IPS-18c (cell line): ENCODE results near the gene LGALS9.
"Not testable (repeated sequence)": the region's sequence is repeated elsewhere in the genome, so short reads cannot be mapped to it uniquely, and the experiment has no call there.

Experiments
- H3K4me3 ChIP-seq: 2 replicates; pipeline ENCODE4 v1.7.0; 2013; ENCODE audit warnings: low read depth, mild to moderate bottlenecking, low read length, moderate library complexity; ENCODE audit not compliant: insufficient read depth
- H3K9me3 ChIP-seq: one replicate; pipeline ENCODE4 v1.6.1; 2013; ENCODE audit warnings: mild to moderate bottlenecking, low read length, moderate library complexity; ENCODE audit not compliant: control insufficient read depth, insufficient read depth

Gene LGALS9

DNA sequence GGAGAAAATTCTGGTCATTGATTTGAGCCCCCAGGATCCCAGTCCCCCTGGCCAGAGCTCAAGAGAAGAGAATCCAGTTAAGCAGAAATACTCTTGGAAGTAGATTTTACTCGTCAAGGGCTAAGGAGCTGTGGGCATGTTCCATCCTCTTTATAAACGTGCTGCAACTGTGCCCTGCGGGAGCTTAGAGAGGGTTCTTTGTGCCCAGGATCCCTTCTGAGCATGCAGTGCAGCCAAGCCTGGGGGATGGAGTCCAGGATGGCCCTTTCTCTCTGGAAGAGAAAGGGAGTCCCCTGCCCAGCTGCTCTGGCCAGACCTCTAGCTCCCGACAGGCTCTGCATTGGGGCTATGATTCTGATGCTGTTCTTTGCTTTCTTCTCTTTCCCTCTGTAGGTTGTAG lies 9.5 kb upstream of the LGALS9 start:
- no peak overlapping the region for H3K4me3 ChIP-seq

DNA sequence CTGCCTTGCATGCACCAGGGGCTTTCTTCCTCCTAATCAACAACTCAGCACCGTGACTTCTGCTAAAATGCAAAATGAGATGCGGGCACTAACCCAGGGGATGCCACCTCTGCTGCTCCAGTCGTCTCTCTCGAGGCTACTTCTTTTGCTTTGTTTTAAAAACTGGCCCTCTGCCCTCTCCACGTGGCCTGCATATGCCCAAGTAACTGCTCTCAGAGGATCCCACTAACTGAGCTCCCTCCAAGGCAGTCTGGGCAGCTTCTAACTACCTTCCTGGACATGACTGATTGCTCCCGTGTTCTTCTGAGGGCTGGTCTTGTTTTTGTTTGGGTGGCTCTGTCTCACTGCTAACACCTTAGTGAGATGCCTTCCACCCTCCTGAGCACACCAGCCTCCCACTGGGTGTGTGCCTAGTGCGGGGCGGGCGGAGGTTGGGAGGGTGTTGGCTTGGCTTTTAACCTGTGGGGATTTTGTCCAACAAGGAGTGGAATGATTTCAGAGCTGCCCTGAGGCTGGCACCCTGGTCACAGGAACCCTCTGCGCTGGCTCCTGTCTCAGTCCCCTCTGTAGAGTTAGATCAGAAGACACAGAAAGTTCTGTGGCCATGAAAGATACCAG lies 8.9 kb upstream of the LGALS9 start:
- no peaks in the 10 kb centered on the region for H3K9me3 ChIP-seq
- H3K4me3 ChIP-seq, result no peak overlapping the region

More for the DNA sequence above, 9.5 kb upstream of the LGALS9 start:
- H3K9me3 ChIP-seq, result no peaks in the 10 kb centered on the region

DNA sequence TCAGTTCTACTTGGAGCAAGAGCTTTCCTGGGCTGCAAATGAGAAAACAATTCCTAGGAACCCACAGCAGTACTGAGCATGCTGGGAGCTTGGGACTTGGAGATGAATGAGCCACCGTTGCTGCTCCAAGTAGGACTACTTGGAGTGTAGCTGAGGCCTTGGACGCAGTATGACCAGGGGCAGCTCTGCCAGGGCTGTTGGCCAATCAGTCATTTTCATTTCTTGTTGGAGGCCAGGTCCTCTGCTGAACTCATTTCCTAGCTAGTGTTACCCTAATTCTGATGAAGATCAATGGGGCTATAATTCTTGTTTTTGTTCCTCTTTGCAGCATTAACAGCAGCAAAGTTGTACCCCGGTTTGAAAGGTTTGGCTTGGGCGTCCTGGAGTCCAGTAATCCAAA lies 8.0 kb upstream of the LGALS9 start:
- H3K4me3 ChIP-seq, result no peak overlapping the region
- no peaks in the 10 kb centered on the region for H3K9me3 ChIP-seq

DNA sequence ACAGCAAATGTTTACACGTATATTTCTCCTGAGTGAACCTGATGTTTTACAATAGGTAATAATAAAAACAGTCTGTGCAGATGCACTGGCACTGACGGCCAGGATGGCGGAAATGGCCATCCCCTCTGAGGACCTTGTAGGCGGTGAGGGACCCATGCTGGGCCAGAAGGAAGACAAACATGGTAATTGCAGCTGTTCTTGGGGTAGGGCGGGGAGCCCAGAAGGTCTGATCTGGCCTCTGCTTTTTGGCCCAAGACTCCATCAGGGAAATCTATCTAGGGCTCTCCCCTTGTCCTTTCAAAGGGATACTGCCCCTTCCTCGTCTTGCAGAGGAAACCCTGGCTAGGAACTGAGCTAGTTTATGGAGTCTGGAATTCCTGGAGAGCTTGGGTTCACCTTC lies 7.4 kb upstream of the LGALS9 start:
- H3K9me3 ChIP-seq, result no peaks in the 10 kb centered on the region
- H3K4me3 ChIP-seq, result no peak overlapping the region

DNA sequence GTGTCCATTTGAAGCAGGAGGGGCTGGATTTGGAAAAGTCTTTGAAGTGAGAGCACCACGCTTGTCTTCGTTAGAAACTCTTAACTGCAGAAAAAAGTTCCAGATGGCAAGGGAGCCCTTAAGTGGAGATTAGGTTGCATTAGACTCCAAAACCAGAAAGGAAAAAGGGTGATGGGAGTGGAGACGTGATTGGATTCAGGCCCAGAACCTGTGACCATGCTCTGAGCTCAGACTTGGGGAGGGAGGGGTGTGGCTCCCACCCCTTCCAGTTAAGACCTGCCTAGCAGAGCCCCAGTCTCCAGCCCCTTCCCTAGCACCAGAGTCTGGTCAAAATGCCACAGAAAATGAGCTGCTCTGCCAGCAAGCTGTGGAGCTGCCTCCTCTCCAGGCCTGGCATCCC lies 6.4 kb upstream of the LGALS9 start:
- no peaks in the 10 kb centered on the region for H3K9me3 ChIP-seq
- no peak overlapping the region for H3K4me3 ChIP-seq

DNA sequence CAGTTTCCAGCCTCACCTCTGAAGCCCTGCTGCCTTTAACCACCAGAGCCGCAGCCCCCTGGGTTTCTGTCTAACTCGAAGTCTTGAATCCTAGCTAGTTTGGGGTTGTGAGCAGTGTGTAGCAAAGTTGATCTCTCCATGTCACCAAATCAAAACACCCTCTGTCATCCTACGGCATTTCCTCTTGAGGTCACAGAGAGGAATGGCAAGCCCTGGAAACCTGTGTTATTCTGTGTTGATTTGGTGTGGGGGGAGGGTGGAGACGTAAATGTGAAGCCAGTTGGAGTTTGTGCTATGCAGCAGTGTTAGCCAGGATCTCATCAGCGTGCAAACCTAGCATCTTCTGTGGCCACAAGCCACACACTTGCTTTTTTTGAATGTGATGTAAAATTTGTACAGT lies 5.1 kb upstream of the LGALS9 start:
- H3K9me3 ChIP-seq, result no peaks in the 10 kb centered on the region

DNA sequence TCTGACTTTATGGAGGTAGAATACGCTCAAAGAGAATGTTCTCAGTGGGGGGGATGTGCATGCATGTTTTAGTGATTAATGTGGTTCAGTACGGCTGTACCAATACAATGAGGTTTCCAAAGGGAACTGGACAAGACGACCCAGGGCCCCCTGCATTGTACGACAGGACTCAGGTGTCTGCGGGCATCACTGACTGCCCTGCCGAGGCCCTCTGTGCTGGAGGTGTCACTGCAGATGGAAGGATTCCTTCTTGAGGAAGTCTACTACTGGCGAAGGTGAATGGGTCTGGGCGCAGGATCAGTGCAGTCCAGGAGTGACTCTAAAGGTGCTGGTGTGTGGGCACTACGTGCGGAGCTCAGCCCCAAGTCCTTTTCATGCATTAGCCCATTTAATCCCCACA lies 3.5 kb upstream of the LGALS9 start:
- no peak overlapping the region for H3K4me3 ChIP-seq
- no peaks in the 10 kb centered on the region for H3K9me3 ChIP-seq

More for the DNA sequence above, 5.1 kb upstream of the LGALS9 start:
- H3K4me3 ChIP-seq, result no peak overlapping the region

DNA sequence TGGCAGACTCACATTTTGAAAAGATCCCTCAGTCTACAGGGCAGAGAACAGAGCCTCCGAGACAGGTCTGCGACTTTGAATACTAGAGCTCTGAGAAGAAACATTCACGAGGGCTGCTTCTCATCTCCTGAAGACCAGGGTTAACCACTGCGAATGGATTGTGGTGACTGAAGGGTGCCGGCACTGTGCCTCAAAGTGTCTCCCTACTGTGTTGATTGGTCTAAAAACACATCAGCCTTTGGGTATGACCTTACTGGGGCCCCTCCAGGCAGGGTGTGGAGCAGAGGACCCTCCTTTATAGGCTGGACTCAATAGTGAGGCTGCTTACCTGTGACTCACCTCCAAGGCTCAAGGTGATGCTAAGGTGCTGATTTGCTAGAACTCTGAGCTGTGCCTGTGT lies 2.6 kb upstream of the LGALS9 start:
- peaks cover under 1% of the 10 kb centered on the region for H3K9me3 ChIP-seq
- H3K4me3 ChIP-seq, result no peak overlapping the region

DNA sequence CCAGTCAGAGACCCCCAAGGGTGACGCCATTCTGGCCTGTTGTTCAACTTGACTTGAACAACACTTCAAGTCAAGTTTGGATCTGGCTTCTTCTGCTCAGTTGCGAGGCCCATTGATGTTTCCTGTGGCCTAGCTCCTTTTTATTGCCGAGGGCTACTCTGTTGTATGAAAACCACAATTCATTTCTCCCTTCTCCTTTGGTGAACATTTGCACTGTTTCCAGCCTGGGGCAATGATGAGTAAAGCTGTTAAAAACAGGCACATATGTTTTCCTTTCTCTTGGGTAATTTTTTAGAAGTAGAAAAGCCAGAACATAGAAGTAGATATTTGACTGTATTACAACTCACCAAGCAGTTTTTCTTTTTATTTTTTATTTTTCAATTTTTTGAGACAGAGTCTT lies 1.7 kb upstream of the LGALS9 start:
- H3K4me3 ChIP-seq, H3K9me3 ChIP-seq: not testable (repeated sequence)

DNA sequence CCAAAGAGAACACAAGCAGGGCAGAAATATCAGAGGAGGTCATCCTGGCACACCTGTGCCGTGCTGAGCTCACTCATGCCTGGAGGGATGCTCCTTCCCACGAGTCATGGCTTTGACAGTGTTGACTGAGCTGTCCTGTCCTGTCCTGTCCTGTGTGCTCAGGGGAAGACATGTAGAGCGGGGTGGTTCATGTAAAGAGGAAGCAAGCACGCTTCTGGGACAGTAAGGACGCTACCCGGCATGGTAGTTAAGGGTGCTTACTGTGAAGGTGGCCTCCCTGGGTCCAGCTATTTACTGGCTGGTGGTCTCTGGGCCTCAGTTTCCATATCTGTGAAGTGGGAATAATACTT lies 398 bp downstream of the LGALS9 start:
- no peak overlapping the region for H3K4me3 ChIP-seq
- peaks cover 2% of the 10 kb centered on the region for H3K9me3 ChIP-seq

DNA sequence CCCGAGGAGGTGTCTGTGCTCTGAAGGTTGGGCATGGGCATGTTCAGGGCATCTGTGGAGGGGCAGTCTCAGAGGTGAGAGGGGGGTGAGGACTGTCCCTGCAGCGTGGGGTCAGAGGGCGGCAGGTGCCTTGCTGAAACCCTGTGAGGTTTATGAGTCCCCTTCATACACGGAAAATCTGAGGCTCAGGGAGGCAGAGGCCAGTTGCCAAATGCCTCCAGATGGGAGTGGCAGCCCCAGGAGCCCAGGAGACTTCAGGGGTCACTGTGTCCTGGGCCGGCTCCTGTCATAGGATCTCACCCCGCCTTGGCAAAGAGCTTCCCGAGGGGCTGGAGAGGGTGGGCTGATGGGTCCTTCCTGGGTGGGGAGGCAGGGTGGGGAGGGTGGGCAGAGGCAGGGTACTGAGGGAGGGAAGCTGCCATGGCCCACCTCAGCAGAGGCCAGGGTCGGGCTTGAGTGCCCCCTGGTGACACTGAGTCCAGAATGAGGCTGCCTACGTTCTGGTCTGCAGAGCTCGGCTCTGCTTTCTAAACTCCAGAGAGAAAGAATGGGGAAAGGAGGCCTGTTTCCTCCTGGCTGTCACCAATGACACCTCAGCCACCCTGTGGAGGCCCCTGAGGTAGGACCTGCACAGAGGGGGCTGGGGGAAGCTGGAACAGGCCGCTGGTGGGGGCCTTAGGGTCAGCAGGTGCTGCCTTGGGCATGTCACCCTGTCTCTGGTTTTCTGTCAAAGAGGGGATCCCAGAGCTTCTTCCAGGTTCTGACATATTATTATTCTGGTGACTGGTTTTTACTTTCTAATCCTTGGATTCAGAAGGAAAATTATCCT lies 1.1 kb downstream of the LGALS9 start:
- Histone ChIP-seq H3K4me3 (no peak overlapping the region), H3K9me3 (peaks cover 2% of the 10 kb centered on the region)

DNA sequence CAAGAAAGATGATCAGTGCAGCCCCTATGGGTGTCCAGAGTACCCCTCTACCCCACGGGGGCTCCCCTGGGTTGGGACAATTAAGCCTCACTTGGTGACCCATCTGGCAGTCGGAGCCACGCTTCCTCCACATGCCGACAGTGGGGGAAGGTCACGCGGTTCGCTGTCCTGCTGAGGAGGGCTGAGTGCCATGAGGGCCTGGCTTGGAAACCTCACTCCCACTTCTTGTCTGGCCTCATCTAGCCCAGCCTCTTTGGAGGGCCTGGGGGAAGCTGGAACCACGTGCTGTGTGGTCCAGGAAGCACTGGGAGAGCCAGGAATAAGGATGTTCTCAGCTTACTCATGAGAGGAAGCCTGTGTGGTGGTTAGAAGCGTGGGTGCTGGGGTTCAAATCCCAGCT lies 1.8 kb downstream of the LGALS9 start:
- H3K4me3 ChIP-seq, H3K9me3 ChIP-seq: not testable (repeated sequence)

DNA sequence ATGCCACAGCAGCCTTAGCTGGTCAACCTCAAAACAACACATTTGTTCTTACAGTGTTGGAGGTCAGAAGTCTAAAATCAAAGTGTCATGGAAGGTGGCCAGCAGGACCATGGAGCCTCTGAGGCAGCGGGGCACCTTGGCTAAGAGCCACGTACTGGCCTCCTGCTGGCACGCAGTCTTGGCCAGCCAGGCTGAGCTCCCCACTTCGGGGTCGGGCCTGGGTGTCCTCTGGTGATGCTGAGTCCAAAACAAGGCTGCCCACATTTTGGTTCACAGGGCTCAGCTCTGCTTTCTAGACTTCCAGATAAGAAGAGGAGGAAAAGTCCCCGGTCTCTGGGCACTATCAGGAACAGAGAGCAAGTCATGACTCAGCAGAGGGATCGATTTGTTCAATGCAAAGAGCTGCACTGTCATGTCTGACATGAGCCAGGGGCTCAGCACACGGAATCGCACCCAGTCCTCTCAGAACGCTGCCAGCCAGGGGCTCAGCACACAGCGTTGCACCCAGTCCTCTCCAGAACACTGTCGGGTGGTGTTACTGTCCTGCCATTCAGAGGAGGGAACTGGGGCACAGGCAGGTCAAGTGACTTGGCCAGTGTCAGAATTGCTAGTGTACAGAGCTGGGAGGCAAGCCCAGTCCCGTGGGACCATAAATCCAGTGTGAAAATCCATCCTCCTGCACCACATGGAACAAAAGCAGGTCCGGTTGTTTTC lies 2.5 kb downstream of the LGALS9 start:
- H3K9me3 ChIP-seq, result peaks cover 2% of the 10 kb centered on the region
- no peak overlapping the region for H3K4me3 ChIP-seq

DNA sequence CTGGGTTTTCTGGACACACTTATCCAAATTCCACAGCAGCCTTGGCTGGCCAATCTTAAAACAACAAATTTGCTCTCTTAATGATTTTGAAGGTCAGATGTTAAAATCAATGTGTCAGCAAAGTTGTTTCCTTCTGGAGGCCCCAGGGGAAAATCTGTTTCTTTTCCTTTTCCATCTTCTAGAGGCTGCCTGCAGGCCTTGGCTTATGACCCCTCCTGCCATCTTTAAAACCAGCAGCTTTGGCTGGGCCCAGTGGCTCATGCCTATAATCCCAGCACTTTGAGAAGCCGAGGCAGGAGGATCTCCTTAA lies 3.0 kb downstream of the LGALS9 start:
- Histone ChIP-seq H3K4me3 (no peak overlapping the region), H3K9me3 (peaks cover 2% of the 10 kb centered on the region)

DNA sequence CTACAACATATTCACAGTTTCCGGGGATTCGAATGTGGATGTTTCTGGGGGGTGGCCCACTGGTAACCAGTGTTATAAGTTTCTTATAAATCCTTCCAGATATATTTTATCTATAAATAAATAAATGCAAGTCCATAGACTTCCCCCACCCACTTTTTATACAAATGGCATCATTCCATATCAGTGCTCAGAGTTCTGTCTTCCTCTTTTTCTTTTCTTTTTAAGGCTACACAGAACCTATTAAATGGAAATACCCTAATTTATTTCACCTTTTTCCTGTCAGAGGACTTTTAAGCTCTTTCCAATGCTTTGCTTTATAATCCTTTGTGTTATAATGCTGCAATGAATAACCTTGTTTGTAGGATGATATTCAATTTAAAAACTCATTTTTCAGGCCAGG lies 3.8 kb downstream of the LGALS9 start:
- Histone ChIP-seq H3K9me3 (peaks cover 2% of the 10 kb centered on the region), H3K4me3 (no peak overlapping the region)

DNA sequence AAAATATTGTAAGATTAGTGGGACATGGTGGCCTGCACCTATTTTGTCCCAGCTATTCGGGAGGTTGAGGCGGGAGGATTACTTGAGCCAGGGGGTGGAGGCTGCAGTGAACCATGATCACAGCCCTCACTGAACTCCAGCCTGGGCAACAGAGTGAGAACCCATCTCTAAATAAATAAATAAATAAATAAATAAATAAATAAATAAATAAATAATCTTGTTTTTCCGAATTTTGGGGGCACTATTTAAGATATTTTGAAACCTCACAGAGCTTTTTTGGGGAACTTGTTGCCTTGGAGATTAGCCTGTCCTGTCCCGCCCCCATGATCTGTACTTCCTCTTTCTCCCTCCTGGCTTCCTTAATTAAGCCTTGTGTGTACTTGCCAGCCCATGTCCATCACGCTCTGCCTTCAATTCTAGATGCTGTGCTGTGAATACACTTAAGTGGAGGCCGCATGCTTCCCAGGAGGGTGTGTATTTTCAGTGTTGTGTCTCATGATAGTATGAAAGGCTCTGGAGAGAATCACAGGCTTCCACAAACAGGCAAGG lies 4.4 kb downstream of the LGALS9 start:
- H3K4me3 ChIP-seq, result no peak overlapping the region

DNA sequence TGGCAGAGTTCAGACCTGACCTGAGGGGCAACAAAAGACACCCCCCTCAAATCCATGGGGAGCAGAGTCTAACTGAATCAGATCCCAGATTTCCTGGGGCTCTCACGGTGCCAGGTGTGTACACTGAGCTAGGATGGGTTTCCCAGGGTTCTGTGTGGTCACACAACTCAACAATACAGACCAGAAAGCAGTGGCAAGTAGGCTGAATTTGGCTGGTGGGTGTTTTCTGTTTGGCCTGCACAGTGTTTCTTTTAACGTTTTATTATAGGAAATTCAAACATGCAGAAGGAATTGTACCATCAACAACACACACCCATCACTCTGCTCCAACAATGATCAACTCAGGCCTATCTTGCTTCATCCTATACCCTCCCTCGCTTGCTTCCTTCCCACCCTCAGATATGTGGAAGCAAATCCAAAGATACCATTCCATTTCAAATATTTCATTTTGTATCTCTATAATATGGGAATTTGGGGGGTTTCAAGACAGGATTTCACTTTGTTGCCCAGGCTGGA lies 5.1 kb downstream of the LGALS9 start:
- not testable (repeated sequence) for H3K9me3 ChIP-seq, H3K4me3 ChIP-seq

More for the DNA sequence above, 4.4 kb downstream of the LGALS9 start:
- H3K9me3 ChIP-seq, result peaks cover 2% of the 10 kb centered on the region

DNA sequence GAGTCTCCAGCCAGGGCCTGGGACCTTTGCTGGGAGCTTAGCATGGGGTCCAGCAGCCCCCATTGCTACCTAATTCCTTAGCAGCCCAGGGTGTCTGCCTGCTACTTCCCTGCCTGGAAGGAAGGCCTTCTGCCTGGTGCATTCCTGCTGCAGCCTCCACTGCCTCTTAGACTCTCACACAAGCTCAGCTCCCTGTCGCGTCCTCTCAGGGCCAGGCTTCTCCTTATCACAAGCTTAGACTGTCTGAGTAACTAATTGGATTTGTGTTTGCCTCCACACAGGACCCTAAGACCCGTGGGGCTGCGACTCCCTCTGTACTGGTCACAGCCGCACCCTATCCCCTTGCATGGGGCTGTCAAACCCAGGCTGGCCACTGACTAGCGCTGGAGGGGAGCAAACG lies 6.8 kb downstream of the LGALS9 start:
- not testable (repeated sequence) for H3K4me3 ChIP-seq, H3K9me3 ChIP-seq
